C4-2B (cell line): ENCODE measurements around the gene PPP4R4.

Source experiments
- ZFX ChIP-seq: fragments of 450-650 bp; IDR thresholded peaks from 2 replicates; pipeline ENCODE4 v1.6.1; 2017
- TF ChIP-seq, protein P1 (sequence below): fragments of 450-650 bp; conservative IDR thresholded peaks from 2 replicates; pipeline ENCODE4 v1.5.1; 2017; ENCODE audit warnings: mild to moderate bottlenecking

DNA sequence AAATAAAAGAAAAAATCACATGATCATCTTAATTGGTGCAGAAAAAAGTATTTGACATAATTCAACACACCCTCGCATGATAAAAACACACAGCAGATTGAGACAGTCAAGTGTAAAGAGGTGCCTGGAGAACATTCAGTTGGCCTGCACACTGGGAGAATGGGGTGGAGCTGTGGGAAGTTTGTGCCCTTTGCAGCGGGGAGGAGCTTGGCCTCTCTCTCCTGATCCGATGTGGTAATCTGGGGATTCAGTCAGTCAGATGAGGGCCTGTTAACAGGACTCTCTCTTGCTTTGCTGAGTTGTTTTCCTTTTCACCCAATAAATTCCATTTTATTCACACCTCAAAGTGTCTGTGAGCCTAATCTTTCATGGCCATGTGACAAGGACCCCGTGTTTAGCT, 143.1 kb downstream of the PPP4R4 start:
- TF ChIP-seq, protein P1, sequence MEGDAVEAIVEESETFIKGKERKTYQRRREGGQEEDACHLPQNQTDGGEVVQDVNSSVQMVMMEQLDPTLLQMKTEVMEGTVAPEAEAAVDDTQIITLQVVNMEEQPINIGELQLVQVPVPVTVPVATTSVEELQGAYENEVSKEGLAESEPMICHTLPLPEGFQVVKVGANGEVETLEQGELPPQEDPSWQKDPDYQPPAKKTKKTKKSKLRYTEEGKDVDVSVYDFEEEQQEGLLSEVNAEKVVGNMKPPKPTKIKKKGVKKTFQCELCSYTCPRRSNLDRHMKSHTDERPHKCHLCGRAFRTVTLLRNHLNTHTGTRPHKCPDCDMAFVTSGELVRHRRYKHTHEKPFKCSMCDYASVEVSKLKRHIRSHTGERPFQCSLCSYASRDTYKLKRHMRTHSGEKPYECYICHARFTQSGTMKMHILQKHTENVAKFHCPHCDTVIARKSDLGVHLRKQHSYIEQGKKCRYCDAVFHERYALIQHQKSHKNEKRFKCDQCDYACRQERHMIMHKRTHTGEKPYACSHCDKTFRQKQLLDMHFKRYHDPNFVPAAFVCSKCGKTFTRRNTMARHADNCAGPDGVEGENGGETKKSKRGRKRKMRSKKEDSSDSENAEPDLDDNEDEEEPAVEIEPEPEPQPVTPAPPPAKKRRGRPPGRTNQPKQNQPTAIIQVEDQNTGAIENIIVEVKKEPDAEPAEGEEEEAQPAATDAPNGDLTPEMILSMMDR = no peak
- TF ChIP-seq ZFX = no peak
